HEK293T (cell line): ENCODE measurements around the gene TMEM39A.

Source experiments
- ARNT ChIP-seq: fragments of 450-650 bp; IDR thresholded peaks from 2 replicates; pipeline ENCODE4 v1.6.1; 2017; ENCODE audit warnings: mild to moderate bottlenecking
- BHLHE40 ChIP-seq: fragments of 450-650 bp; IDR thresholded peaks from 2 replicates; pipeline ENCODE4 v1.6.1; 2016; ENCODE audit warnings: mild to moderate bottlenecking, moderate library complexity, borderline replicate concordance
- ELF4 ChIP-seq: fragments of 450-650 bp; IDR thresholded peaks from 2 replicates; pipeline ENCODE4 v1.6.1; 2017; ENCODE audit warnings: antibody characterized with exemption
- HDGF ChIP-seq: fragments of 450-650 bp; IDR thresholded peaks from 2 replicates; pipeline ENCODE4 v1.6.1; 2017; ENCODE audit warnings: antibody characterized with exemption, borderline replicate concordance
- L3MBTL2 ChIP-seq: fragments of 450-650 bp; conservative IDR thresholded peaks from 2 replicates; pipeline ENCODE4 v1.6.1; 2016; ENCODE audit warnings: mild to moderate bottlenecking

- TF ChIP-seq L3MBTL2 (no peak), ELF4 (no peak), HDGF (no peak), BHLHE40 (no peak), ARNT (no peak)
Measured at GRCh38 chr3:119500901-119501300, 37.5 kb upstream of the TMEM39A start.
